Measurements from ENCODE around the gene IFNLR1. TPM values are rescaled to one million over a fixed set of nuclear protein-coding genes. Genes with fewer than 3 reads are reported as not detected.

IFNLR1 gene
- total and polyA plus RNA-seq, 9 of the 15 experiments (the other 6 are each of a cell fraction or from before 2014, with no cell fraction given) = not detected

DNA sequence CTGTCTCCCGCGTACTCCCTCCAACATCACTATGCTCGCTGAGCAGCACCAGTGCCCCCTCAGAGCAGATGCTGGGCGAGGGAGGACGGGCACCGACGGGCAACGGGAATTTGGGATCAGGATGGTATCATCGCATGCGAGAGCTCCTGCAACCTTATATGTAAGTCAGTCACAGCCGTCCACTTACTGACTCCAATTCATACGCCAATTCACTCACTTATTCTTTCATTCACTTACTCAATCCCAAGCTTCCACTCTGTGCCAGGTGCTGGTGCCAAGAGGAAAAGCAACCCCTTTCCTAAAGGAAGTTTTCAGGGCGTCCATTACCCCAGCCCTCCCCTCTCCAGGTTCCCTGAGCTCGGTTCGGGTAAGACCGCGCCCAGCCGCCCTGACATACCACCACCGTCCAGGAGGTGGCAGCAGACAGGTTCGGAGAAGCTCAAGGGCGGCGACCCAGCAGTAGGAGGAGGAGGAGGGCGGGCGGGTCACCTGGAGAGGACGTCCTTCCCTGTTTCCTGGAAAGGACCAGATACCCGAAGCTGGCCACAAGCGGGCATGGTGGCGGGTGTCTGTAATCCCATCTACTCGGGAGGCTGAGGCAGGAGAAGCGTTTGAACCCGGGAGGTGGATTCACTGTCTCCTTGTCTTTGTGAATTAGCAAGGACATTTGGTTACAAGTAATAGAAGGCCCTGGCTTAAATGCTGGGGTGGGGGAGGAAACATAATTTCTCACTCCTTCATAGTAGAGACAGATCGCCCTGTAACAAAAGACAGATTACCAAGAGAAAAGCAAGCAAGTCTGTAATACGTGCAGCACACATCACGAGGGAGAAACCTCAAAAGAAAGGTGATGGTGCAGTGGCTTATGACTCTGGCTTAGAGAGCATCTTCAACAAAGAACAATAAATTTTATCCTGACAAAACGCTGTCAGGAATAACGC lies 36.6 kb downstream of the IFNLR1 start (continued):
- TF ChIP-seq, protein P1, sequence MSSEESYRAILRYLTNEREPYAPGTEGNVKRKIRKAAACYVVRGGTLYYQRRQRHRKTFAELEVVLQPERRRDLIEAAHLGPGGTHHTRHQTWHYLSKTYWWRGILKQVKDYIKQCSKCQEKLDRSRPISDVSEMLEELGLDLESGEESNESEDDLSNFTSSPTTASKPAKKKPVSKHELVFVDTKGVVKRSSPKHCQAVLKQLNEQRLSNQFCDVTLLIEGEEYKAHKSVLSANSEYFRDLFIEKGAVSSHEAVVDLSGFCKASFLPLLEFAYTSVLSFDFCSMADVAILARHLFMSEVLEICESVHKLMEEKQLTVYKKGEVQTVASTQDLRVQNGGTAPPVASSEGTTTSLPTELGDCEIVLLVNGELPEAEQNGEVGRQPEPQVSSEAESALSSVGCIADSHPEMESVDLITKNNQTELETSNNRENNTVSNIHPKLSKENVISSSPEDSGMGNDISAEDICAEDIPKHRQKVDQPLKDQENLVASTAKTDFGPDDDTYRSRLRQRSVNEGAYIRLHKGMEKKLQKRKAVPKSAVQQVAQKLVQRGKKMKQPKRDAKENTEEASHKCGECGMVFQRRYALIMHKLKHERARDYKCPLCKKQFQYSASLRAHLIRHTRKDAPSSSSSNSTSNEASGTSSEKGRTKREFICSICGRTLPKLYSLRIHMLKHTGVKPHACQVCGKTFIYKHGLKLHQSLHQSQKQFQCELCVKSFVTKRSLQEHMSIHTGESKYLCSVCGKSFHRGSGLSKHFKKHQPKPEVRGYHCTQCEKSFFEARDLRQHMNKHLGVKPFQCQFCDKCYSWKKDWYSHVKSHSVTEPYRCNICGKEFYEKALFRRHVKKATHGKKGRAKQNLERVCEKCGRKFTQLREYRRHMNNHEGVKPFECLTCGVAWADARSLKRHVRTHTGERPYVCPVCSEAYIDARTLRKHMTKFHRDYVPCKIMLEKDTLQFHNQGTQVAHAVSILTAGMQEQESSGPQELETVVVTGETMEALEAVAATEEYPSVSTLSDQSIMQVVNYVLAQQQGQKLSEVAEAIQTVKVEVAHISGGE (CRISPR knock-in tag; IDR thresholded peaks at IDR 0.05) = no peak
- TF ChIP-seq SNRNP70 (optimal IDR thresholded peaks at IDR 0.05; ENCODE audit: low read depth, low read length) (no peak), PCBP1 (IDR thresholded peaks at IDR 0.05; ENCODE audit: low read depth, low read length, poor library complexity, severe bottlenecking) (no peak), RCOR1 (IDR thresholded peaks at IDR 0.05; ENCODE audit: borderline replicate concordance in 1 of 2, low read depth in 2 of 2, low read length in 2 of 2) (peak in 1 of 2 experiments; percentile 29; a peak in 1 of 4 replicates), POU5F1 (IDR thresholded peaks at IDR 0.05; ENCODE audit: borderline replicate concordance, low read depth, low read length, partially characterized antibody) (no peak), MED1 (CRISPR knock-in tag; IDR thresholded peaks at IDR 0.05; ENCODE audit: borderline replicate concordance) (no peak), ZNF224 (CRISPR knock-in tag; IDR thresholded peaks at IDR 0.05) (no peak), KLF16 (IDR thresholded peaks at IDR 0.05) (0 out of 2 replicates have a peak, but pooled peaks have one; percentile 36), TEAD4 (IDR thresholded peaks at IDR 0.05; ENCODE audit: low read length) (0 out of 2 replicates have a peak, but pooled peaks have one; percentile 14), TEAD4 (CRISPR knock-in tag; IDR thresholded peaks at IDR 0.05; ENCODE audit: borderline replicate concordance) (no peak), FIP1L1 (IDR thresholded peaks at IDR 0.05; ENCODE audit: low read depth, low read length, poor library complexity, severe bottlenecking) (no peak), SMARCE1 (IDR thresholded peaks at IDR 0.05) (no peak), SIN3B (IDR thresholded peaks at IDR 0.05; ENCODE audit: low read depth) (no peak), SP2 (IDR thresholded peaks at IDR 0.05; ENCODE audit: extremely low read depth, low read depth, low read length, poor library complexity, severe bottlenecking) (no peak), ETV6 (IDR thresholded peaks at IDR 0.05; ENCODE audit: borderline replicate concordance in 1 of 2, low read depth in 2 of 2, low read length in 1 of 2) (no peak), ETV6 (CRISPR knock-in tag; IDR thresholded peaks at IDR 0.05; ENCODE audit: borderline replicate concordance) (no peak), ZBED1 (IDR thresholded peaks at IDR 0.05) (no peak), ZFP30 (CRISPR knock-in tag; IDR thresholded peaks at IDR 0.05; ENCODE audit: borderline replicate concordance) (no peak)
- TF ChIP-seq, protein P2, sequence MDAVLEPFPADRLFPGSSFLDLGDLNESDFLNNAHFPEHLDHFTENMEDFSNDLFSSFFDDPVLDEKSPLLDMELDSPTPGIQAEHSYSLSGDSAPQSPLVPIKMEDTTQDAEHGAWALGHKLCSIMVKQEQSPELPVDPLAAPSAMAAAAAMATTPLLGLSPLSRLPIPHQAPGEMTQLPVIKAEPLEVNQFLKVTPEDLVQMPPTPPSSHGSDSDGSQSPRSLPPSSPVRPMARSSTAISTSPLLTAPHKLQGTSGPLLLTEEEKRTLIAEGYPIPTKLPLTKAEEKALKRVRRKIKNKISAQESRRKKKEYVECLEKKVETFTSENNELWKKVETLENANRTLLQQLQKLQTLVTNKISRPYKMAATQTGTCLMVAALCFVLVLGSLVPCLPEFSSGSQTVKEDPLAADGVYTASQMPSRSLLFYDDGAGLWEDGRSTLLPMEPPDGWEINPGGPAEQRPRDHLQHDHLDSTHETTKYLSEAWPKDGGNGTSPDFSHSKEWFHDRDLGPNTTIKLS (IDR thresholded peaks at IDR 0.05; ENCODE audit: borderline replicate concordance, low read depth) = no peak
- TF ChIP-seq, protein P3, sequence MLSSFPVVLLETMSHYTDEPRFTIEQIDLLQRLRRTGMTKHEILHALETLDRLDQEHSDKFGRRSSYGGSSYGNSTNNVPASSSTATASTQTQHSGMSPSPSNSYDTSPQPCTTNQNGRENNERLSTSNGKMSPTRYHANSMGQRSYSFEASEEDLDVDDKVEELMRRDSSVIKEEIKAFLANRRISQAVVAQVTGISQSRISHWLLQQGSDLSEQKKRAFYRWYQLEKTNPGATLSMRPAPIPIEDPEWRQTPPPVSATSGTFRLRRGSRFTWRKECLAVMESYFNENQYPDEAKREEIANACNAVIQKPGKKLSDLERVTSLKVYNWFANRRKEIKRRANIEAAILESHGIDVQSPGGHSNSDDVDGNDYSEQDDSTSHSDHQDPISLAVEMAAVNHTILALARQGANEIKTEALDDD (IDR thresholded peaks at IDR 0.05) = 0 out of 2 replicates have a peak, but pooled peaks have one; percentile 12

Data from K562 (cell line).